HEK293 (cell line): ENCODE data around the gene EDNRA.

Experiments used
- CTCF ChIA-PET: fragments of 350-600 bp; formaldehyde crosslinking; extraction: SDS; loops from one replicate; lab custom pipeline; 2021; ENCODE audit warnings: antibody characterized with exemption; lab: Yijun Ruan, JAX
- POLR2A ChIA-PET: fragments of 300-600 bp; formaldehyde crosslinking; extraction: SDS; loops from one replicate; lab custom pipeline; 2020; ENCODE audit warnings: antibody characterized with exemption, inconsistent platforms; lab: Yijun Ruan, JAX
- H3K27ac ChIP-seq: fragments of 200-500 bp; sonication (Bioruptor generic); 2 replicates; pipeline ENCODE4 v1.5.1; 2014; ENCODE audit warnings: low read depth, low read length, control low read depth, inconsistent platforms; ENCODE audit errors: extremely low read depth
- H3K36me3 ChIP-seq, 2 experiments: fragments of 200-500 bp in 1 of 2; sonication (Bioruptor generic) in 1 of 2; 1 replicate in 1 of 2; 2 replicates in 1 of 2; pipeline ENCODE4 v1.5.1; 2014 to 2017; ENCODE audit warnings: inconsistent platforms in 2 of 2, low read length in 2 of 2; ENCODE audit not compliant: control insufficient read depth in 2 of 2, insufficient read depth in 1 of 2
- H3K4me1 ChIP-seq: fragments of 200-500 bp; sonication (Bioruptor generic); 2 replicates; pipeline ENCODE4 v1.5.1; 2014; ENCODE audit warnings: mild to moderate bottlenecking, low read length, inconsistent platforms; ENCODE audit not compliant: control insufficient read depth, insufficient read depth
- H3K4me3 ChIP-seq: 2 replicates; pipeline ENCODE4 v1.5.1; 2011; ENCODE audit warnings: low read depth, mild to moderate bottlenecking, control low read depth, low read length, moderate library complexity
- H3K9me3 ChIP-seq: fragments of 200-500 bp; sonication (Bioruptor generic); 2 replicates; pipeline ENCODE4 v1.5.1; 2014; ENCODE audit warnings: low read depth, low read length, inconsistent platforms; ENCODE audit not compliant: control insufficient read depth, insufficient read depth
- BCL11A ChIP-seq: fragments of 450-650 bp; formaldehyde crosslinking; IDR thresholded peaks from 2 replicates; pipeline ENCODE4 v1.5.1; 2016; ENCODE audit warnings: low read depth, missing biosample characterization, missing genetic modification characterization
- GLI4 ChIP-seq: fragments of 450-650 bp; formaldehyde crosslinking; IDR thresholded peaks from 2 replicates; pipeline ENCODE4 v1.5.1; 2016; ENCODE audit warnings: missing biosample characterization, missing genetic modification characterization
- GLIS1 ChIP-seq: fragments of 450-650 bp; formaldehyde crosslinking; IDR thresholded peaks from 2 replicates; pipeline ENCODE4 v1.5.1; 2016; ENCODE audit warnings: missing biosample characterization, missing genetic modification characterization
- MYNN ChIP-seq: fragments of 450-650 bp; formaldehyde crosslinking; IDR thresholded peaks from 2 replicates; pipeline ENCODE4 v1.5.1; 2016; ENCODE audit warnings: missing biosample characterization, missing genetic modification characterization, borderline replicate concordance
- MZF1 ChIP-seq: fragments of 450-650 bp; formaldehyde crosslinking; IDR thresholded peaks from 2 replicates; pipeline ENCODE4 v1.5.1; 2017; ENCODE audit warnings: missing biosample characterization, missing genetic modification characterization, borderline replicate concordance
- PRDM10 ChIP-seq: fragments of 450-650 bp; formaldehyde crosslinking; IDR thresholded peaks from 2 replicates; pipeline ENCODE4 v1.5.1; 2016; ENCODE audit warnings: missing biosample characterization, missing genetic modification characterization
- SCRT2 ChIP-seq: fragments of 450-650 bp; formaldehyde crosslinking; IDR thresholded peaks from 2 replicates; pipeline ENCODE4 v1.5.1; 2016; ENCODE audit warnings: missing biosample characterization, missing genetic modification characterization
- TCF7L2 ChIP-seq: IDR thresholded peaks from 2 replicates; pipeline ENCODE4 v1.6.1; 2011; ENCODE audit warnings: low read depth, mild to moderate bottlenecking, inconsistent platforms, low read length, moderate library complexity, borderline replicate concordance
- ZBTB21 ChIP-seq: fragments of 450-650 bp; formaldehyde crosslinking; IDR thresholded peaks from 2 replicates; pipeline ENCODE4 v1.5.1; 2017; ENCODE audit warnings: missing biosample characterization, missing genetic modification characterization
- ZBTB49 ChIP-seq: fragments of 450-650 bp; formaldehyde crosslinking; IDR thresholded peaks from 2 replicates; pipeline ENCODE4 v1.5.1; 2016; ENCODE audit warnings: missing biosample characterization, missing genetic modification characterization, low read depth
- ZFP37 ChIP-seq: fragments of 450-650 bp; formaldehyde crosslinking; IDR thresholded peaks from 2 replicates; pipeline ENCODE4 v1.5.1; 2016; ENCODE audit warnings: missing biosample characterization, missing genetic modification characterization
- ZNF121 ChIP-seq: fragments of 450-650 bp; formaldehyde crosslinking; IDR thresholded peaks from 2 replicates; pipeline ENCODE4 v1.5.1; 2016; ENCODE audit warnings: missing biosample characterization, missing genetic modification characterization
- ZNF138 ChIP-seq: fragments of 450-650 bp; formaldehyde crosslinking; IDR thresholded peaks from 2 replicates; pipeline ENCODE4 v1.5.1; 2016; ENCODE audit warnings: missing biosample characterization, missing genetic modification characterization, borderline replicate concordance
- ZNF157 ChIP-seq: fragments of 450-650 bp; formaldehyde crosslinking; IDR thresholded peaks from 2 replicates; pipeline ENCODE4 v1.5.1; 2016; ENCODE audit warnings: missing biosample characterization, missing genetic modification characterization
- ZNF350 ChIP-seq: fragments of 450-650 bp; formaldehyde crosslinking; IDR thresholded peaks from 2 replicates; pipeline ENCODE4 v1.5.0; 2017; ENCODE audit warnings: missing biosample characterization, mild to moderate bottlenecking, missing genetic modification characterization
- ZNF416 ChIP-seq: fragments of 450-650 bp; formaldehyde crosslinking; IDR thresholded peaks from 2 replicates; pipeline ENCODE4 v1.5.1; 2016; ENCODE audit warnings: missing biosample characterization, missing genetic modification characterization
- ZNF529 ChIP-seq: fragments of 450-650 bp; formaldehyde crosslinking; IDR thresholded peaks from 2 replicates; pipeline ENCODE4 v1.5.1; 2017; ENCODE audit warnings: missing genetic modification characterization, missing biosample characterization; ENCODE audit not compliant: insufficient replicate concordance
- ZNF561 ChIP-seq: fragments of 450-650 bp; IDR thresholded peaks from 2 replicates; pipeline ENCODE4 v1.5.1; 2018; ENCODE audit warnings: missing biosample characterization, missing genetic modification characterization, borderline replicate concordance
- ZNF585B ChIP-seq: fragments of 450-650 bp; formaldehyde crosslinking; IDR thresholded peaks from 2 replicates; pipeline ENCODE4 v1.5.1; 2016; ENCODE audit warnings: missing biosample characterization, missing genetic modification characterization
- ZNF629 ChIP-seq: fragments of 450-650 bp; formaldehyde crosslinking; IDR thresholded peaks from 2 replicates; pipeline ENCODE4 v1.5.1; 2017; ENCODE audit warnings: missing biosample characterization, missing genetic modification characterization
- ZNF654 ChIP-seq: fragments of 450-650 bp; formaldehyde crosslinking; IDR thresholded peaks from 2 replicates; pipeline ENCODE4 v1.5.1; 2016; ENCODE audit warnings: low read depth, missing biosample characterization, missing genetic modification characterization
- ZNF707 ChIP-seq: fragments of 450-650 bp; formaldehyde crosslinking; IDR thresholded peaks from 2 replicates; pipeline ENCODE4 v1.5.1; 2016; ENCODE audit warnings: missing biosample characterization, missing genetic modification characterization
- ZNF791 ChIP-seq: fragments of 450-650 bp; formaldehyde crosslinking; IDR thresholded peaks from 2 replicates; pipeline ENCODE4 v1.5.1; 2016; ENCODE audit warnings: missing biosample characterization, missing genetic modification characterization

EDNRA gene

GRCh38 chr4:147513091-147513490 is 32.2 kb downstream of the EDNRA start (continued):
- TF ChIP-seq BCL11A (tag by site-specific recombination), result no peak
- TF ChIP-seq, all 188 proteins: peak for 0

- Histone ChIP-seq H3K9me3 (no peaks in the 10 kb centered on the region), H3K4me1 (no peaks in the 10 kb centered on the region), H3K27ac (no peak overlapping the region), H3K4me3 (no peak overlapping the region), H3K36me3 (no peaks in the 10 kb centered on the region)
- TF ChIP-seq ZNF416 (tag by site-specific recombination), result no peak
- no peak for TF ChIP-seq ZNF791 (tag by site-specific recombination)
- TF ChIP-seq GLIS1 (tag by site-specific recombination), result no peak
- no peak for TF ChIP-seq ZNF561
- no peak for TF ChIP-seq ZNF585B (tag by site-specific recombination)
- TF ChIP-seq ZNF707 (tag by site-specific recombination), result no peak
- TF ChIP-seq GLI4 (tag by site-specific recombination), result no peak
- no peak for TF ChIP-seq ZNF629 (tag by site-specific recombination)
- TF ChIP-seq ZNF157 (tag by site-specific recombination), result no peak
- no peak for TF ChIP-seq ZFP37 (tag by site-specific recombination)
- no peak for TF ChIP-seq ZNF350 (tag by site-specific recombination)
- no peak for TF ChIP-seq ZNF138 (tag by site-specific recombination)
- TF ChIP-seq MYNN (tag by site-specific recombination), result no peak
- TF ChIP-seq ZBTB49 (tag by site-specific recombination), result no peak
- TF ChIP-seq MZF1, result no peak
- no peak for TF ChIP-seq ZBTB21 (tag by site-specific recombination)
- no peak for TF ChIP-seq ZNF654 (tag by site-specific recombination)
- TF ChIP-seq ZNF121 (tag by site-specific recombination), result no peak
- CTCF ChIA-PET, result interaction anchor here (0.6 to 1.9 kb wide), 2 partner anchors 76 to 217 kb away, joined by 3 to 8 read pairs; no protein-coding TSS in a partner anchor
- POLR2A ChIA-PET, result no interaction called here
Measured at GRCh38 chr4:147513952-147514351, 33.1 kb downstream of the EDNRA start.

GRCh38 chr4:147515220-147515936 is 34.5 kb downstream of the EDNRA start:
- H3K9me3 ChIP-seq, result no peaks in the 10 kb centered on the region
- H3K4me3 ChIP-seq, result no peak overlapping the region
- H3K4me1 ChIP-seq, result no peaks in the 10 kb centered on the region
- POLR2A ChIA-PET, result no interaction called here
- CTCF ChIA-PET, result interaction anchor here (1.9 to 2.7 kb wide), 2 partner anchors 75 to 352 kb away, joined by 8 to 13 read pairs; no protein-coding TSS in a partner anchor
- TF ChIP-seq SCRT2 (tag by site-specific recombination) (no peak), ZNF529 (tag by site-specific recombination) (no peak), PRDM10 (tag by site-specific recombination) (no peak), TCF7L2 (no peak)
- H3K36me3 ChIP-seq, result no peaks in the 10 kb centered on the region
- H3K27ac ChIP-seq, result no peak overlapping the region
